NCI-H1436 treated with DMSO at 0.1 percent for 48 hours (cell line): ENCODE data around the gene CAMKMT.
"Not testable (repeated sequence)": the region's sequence is repeated elsewhere in the genome, so short reads cannot be mapped to it uniquely, and the experiment has no call there.

Experiments used
- DNase-seq: peaks from one replicate; lab custom pipeline; 2025; lab: John Stamatoyannopoulos, UW

Gene CAMKMT

DNA sequence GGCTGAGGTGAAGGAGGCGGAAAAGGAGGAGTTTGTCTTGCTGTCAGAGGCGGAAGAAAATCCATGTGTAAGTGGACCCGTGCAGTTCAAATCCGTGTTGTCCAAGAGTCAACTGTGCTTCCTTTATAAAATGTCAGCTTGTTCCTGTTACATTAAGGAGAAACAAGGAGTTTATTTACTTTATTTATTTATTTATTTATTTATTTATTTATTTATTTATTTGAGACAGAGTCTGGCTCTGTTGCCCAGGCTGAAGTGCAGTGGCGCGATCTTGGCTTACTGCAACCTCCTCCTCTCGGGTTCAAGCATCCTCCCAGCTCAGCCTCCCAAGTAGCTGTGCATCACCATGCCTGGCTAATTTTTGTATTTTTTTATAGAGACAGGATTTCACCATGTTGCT is 143.9 kb downstream of the CAMKMT start:
- not testable (repeated sequence) for DNase-seq

DNA sequence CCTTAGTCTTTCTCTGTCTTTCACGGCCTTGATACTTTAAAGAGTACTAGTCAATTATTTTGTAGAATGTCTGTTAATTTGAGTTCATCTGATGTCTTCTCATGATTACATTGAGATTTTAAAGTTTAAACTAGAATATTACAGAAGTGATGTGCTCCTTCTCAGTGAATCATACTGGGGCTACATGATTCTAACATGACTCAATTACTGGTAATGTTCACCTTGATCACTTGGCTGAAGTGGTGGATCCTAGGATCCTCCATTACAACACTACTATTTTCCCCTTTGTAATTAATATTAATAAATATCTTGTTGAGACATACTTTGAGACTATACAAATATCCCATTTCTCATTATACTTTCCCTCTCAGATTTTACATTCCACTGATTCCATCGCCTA is 148.5 kb downstream of the CAMKMT start:
- no peak for DNase-seq

DNA sequence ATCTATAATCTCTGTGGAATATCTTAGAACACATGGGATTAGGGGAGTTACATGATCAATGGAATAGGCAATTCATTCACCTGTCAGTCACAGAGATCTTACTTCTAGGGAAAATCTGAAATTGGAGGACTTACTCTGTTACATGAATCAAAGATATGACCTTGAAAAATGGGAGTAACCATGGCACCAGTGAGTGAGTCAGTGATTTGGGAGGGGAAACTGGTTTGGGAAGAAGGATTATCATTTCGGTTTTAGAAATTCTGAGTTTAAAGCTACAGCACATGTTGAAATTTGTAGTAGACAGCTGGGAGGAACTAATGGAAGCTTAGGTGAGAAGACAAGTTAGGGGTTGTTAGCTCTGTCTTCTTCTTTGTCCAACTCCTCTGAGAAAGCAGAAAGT is 153.7 kb downstream of the CAMKMT start:
- DNase-seq = no peak

DNA sequence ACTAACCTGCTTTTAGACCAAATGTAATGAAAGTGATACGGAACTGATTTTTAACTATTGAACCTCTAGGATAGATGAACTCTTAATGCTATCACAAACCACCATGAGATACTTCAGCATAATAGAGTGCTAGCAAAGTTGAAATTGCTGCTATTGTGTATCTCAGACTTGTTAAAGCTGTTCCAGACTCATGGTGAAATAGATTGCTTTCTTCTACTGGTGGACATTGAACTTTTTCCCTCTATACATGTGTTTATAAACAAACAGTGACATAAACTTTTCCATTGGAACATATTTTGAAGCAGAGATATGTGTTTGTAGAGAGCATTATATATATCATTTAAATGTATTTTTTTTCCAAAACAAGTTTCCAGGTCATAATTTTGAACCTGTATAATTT is 157.3 kb downstream of the CAMKMT start:
- DNase-seq = no peak

DNA sequence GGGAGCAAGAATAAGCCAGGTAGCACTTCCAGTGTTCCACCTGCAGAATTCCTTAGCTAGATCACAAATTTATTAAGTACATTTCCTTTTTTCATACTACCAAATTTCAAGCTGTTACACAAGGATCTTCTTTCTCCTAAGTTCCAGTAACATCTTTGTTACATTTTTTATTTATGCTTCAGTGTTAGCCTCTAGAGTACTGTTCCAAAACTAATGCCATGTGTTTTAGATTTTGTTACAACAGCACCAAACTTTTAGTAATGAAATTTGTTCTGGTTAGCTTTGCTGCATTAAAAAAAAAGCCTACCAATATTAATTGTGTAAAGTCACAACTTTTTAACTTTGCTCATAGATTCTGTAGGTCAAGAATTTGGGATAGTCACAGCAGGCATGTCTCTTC is 161.1 kb downstream of the CAMKMT start:
- no peak for DNase-seq

DNA sequence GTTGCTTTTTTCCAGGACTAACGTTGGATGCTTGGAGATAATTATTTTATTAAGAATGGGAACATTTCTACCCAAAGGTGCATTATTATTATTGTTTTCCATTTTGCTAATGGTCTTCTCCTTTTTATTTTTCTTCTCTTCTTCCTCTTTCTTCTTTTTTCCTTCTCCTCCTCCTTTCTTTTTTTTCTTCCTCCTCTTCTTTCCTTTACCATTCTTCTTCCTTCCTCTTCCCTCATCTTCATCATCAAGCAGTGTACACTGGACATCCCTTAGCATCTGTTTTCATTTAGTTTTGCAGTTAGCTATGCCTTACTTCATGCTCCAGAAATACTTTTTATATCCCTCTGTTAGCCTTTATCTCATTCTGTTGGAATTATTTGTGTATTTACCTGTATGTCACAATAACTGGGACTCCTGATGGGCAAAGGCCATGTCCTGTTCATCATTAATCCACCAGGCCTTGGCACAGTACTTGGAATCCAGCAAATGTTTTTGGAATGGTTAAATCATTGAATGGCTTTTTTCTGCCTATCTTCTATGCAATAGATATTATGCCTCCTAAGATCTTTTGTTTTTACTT is 162.7 kb downstream of the CAMKMT start:
- DNase-seq = no peak

DNA sequence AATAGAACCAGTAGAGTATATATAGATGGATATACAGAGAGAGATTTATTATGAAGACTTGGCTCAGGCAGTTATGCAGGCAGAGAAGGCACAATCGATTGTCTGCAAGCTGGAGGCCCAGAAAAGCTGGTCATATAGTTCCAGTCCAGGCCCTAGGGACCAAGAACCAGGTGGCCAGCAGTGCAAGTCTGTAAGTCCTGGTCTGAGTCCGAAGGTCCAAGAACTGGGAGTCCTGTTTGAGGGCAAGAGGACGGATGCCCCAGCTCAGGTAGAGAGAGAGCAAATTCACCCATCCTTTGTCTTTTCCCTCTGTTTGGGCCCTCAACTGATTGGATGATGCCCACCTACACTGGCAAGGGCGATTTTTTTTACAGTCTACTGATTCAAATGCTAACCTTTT is 164.6 kb downstream of the CAMKMT start:
- DNase-seq = no peak

DNA sequence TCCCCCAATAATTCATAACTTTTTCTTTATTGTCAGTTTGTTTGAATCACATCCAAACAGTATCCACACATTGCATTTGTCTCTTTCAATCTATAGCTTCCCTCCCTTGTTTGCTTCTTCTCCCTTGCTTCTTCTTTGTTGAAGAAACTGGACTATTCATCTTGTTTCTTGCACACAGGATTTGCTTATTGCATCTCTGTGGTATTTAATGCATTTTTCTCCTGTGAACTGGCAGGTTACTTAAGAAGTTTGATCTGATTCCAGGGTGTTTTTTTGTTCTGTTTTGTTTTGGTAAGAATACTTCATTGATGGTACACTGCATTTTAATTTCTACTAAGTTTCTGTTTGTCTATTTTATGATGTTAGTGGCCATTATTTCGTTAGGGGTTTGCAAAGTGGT is 166.8 kb downstream of the CAMKMT start:
- no peak for DNase-seq

DNA sequence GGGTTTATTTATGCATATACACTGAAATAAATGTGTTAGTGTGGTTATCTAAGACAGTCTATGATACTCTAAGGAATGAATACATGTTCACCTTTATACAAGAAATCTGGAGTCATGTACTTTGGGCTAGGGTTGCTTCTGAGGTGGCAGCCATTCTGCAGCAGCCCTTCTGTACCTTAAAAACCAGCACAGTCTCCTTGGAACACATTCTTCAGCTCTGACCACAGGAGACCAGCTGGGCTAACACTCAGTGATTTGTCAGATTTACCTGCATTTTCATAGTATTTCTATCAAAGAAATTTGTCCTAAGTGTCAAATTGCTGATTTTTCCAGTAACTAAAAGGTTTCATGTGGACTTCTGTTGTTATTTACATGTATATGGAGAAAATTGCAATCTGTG is 167.7 kb downstream of the CAMKMT start:
- no peak for DNase-seq

DNA sequence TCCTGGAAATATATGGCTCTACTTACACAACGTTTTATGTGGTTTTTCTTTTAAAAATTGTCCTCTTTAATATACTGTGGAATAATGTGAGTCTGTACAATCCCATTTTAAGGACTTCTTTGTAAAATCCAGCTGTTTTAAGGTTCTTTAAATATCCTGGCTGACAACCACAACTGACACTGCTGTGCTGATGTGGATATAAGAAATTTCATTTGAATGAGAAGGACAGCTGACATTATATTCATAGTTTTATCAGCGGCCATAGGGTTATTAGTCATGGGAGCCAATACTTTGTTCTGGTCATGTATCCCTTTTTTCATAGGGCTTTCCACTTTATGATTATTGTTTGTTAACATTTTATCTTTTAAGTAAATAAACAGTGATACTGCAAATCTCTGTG is 169.5 kb downstream of the CAMKMT start:
- DNase-seq = no peak

DNA sequence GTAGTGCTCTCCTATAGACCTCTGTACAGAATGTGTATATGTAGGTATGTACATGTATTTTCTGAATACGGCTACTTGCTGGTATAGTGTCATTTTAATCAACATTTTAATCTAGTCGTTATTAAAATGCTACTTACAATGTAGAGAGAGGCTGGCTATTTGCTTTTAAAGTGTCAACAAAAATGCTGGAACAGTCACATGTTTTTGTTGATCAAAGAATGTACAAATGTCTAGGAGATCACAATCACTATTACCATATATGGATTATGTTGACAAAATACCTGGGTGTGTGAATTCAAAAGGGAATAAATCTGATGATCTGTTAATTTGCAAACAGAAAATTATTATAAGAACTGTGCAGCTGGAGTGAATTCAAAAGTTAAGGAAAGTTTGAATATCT is 170.3 kb downstream of the CAMKMT start:
- no peak for DNase-seq

DNA sequence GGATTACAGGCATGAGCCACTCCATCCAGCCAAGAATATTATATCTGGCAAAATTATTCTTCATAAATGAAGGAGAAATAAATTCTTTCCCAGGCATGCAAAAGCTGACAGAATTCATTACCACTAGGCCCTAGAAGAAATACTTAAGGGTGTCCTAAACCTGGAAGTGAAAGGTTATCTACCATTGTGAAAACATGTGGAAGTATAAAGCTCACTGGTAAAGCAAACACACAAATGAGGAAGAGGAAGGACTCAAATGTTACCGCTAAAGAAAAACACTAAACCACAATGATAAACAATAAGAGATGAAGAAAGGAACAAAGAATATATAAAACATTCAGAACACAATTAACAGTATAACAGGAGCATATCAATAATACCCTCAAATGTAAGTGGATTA is 171.8 kb downstream of the CAMKMT start:
- DNase-seq = no peak

DNA sequence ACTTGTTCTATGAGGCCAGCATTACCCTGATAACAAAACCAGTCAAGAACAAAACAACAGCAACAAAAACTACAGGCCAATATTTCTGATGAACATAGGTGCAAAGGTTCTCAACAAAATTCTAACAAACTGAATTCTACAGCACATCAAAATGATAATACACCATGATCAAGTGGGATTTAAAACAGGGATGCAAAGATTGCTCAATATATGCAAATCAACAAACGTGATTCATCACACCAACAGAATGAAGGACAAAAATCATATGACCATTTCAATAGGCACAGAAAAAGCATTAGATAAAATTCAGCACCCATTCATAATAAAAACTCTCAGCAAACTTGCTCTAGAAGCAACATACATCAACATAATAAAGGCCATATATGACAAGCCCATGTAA is 173.6 kb downstream of the CAMKMT start:
- no peak for DNase-seq

DNA sequence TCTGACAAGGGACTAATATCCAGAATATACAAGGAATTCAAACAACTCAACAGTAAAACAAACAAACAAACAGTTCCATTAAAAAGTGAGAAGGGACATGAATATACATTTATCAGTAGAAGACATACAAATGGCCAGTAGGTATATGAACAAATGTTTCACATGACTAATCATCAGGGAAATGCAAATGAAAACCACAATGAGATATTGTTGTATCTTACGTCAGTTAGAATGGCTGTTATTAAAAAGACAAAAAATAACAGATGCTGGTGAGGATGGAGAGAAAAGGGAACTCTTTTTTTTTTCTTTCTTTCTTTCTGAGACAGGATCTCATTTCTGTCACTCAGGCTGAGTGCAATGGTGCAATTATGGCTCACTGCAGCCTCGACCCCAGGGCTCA is 175.5 kb downstream of the CAMKMT start:
- no peak for DNase-seq

DNA sequence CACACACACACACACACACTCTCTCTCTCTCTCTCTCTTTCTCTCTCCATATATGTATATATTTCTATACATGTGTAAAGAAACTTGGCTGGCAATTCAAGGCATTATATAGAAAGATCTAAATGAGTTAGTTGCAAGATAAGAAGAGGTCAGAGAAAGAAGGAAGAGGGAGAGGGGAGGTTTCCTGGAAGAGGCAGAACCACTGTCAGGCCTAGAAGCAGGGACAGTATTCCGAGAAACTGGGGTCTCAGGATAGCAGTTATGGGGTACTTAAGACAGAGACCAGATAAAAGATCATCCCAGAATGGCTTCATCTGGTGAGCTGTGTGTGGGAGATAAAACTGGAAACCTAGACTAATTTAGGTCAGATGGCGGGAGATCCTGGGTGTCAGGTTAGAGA is 180.8 kb downstream of the CAMKMT start:
- DNase-seq = no peak

DNA sequence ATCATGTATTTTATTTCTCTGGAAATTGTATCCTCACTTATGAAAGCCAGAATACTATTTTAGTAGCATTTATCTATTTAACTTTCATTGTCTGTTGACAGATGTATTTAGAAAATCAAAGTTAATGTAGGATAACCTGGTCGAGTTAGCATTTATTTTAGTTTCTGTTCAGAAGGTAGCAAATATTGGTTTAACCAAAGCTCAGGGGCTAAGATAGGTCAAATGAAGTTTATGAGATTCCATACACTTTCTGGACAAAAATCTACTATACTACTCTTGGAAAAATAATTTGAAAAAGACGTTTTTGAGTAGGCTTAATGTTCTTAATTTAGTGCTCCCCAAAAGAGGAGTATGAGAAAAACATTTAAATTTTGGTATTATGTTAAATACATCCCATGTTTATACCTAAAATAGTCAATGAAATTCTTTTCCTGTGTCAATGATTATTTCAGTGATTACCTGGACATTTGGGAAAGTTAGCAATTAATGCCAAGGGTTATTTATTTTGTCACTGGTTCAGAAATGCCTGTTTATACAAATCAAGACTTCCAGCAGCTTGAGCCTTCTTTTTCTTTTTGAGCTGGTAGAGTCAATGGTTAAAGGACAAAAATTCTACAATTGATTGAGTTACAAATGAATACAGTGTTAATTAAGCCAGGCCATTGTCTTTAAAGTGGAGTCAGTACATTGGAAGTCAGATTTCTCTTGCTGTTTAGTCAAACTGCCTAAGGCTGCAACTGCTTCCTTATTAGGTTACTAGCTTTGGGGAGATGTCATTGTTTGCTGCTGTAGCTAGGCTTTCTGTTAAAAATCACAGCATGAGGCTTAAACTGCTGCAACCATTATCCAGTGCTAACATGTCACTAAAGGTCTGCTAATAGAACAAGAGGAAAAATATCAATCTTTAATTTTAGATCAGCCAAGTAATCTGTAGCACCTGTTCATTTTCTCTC is 182.3 kb downstream of the CAMKMT start:
- DNase-seq = peak; percentile 55

DNA sequence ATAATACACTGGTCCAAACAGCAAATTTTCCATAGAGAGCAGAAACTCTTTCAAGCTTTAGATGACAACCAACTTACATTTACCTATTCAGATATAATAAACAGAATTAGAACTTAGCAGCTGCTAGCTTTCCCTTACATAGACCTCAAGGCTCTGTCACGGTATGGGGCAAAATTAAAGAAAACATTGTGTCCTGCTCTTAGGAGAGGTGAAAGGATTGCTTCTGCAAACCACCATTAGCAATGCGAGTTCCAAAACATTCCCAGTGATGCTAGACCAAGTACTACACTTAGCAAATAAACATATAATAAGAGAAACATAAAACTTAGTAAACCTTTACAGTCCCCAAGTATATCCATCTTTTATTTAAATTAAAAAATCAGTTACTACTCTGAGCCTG is 183.3 kb downstream of the CAMKMT start:
- no peak for DNase-seq

DNA sequence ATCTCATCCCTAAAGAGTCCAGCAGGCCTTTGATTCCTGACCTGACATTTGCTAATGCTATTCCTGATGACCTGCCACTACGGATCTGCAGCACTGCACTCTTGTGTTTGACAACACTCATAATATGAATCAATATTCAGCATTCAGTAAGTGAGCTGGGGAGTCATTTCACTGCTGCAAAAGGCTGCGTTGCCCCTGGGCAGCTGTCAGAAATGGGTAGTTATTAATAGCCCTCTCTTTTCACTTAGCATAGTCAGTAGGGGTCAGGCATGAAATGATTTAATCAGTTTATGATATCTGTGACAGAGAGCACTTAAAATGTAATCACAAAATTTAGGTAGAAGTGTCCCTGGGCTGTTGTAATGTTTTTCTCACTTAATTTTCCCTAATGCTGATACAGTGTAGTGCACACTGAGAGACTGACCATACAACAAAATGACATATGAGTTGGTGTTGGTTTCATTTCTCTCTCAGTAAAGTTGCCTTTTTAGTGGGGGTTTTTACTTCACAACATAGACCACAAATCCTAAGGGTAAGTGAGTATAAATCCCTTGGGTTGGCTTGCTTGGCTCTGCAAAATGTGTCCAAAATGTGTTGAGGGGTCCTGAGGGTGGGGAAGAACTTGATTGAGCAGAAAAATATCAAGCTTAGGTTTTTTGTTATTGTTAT is 184.8 kb downstream of the CAMKMT start:
- DNase-seq = no peak

DNA sequence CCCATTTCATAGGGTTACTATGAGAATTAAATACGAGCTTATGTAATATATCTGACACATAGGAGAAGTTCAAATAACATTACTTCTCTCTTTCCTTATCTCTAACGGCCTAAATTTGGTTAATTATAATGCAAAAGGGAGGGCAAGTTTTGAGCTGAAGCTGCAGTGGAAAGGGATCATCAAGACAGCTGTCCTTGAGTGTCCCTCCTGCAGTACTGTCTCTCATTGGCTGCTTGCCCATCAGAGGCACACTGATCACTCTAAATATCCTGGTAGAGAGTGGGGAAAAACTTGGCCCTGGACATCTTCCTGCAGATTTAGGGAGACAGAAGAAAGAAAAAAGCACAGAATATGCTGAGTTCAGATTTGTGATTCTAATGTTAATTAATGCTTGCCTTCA is 186.0 kb downstream of the CAMKMT start:
- no peak for DNase-seq

DNA sequence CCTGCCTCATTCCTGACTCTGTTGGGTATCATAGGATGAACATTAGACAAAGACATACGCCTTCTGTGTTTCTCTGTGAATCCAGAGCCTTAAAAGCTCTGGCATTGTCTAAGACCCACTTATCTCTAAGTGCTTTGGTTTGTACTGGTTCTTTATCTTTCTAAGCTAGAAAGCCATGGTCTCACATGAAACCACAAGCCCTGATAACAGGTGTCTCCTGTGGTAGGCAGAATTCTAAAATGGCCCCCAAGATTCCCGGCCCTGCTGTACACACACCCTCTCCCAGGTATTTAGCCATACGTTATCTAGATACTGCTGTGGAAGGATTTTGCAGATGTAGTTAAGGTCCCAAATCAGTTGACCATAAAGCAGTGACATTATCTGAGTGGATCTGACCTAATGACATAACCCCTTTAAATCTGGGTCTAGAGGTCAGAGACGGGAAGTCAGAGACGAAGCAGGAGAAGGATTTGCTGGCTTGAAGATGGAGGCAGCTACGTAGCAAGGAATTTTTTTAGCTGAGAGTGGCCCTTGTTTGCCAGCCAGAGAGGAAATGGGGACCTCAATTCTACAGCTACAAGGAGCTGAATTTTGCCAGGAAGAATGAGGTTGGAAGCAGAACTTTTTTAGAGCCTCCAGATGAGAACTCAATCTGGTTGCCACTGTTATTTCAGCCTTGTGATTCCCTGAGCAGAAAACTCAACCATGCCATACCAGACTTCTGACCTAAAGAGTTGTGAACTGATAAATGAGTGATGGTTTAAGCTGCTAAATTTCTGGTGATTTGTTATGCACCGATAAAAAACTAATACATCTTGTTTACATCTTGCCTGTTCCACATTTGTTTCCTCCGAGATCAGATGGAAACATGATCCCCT is 186.7 kb downstream of the CAMKMT start:
- DNase-seq = no peak

DNA sequence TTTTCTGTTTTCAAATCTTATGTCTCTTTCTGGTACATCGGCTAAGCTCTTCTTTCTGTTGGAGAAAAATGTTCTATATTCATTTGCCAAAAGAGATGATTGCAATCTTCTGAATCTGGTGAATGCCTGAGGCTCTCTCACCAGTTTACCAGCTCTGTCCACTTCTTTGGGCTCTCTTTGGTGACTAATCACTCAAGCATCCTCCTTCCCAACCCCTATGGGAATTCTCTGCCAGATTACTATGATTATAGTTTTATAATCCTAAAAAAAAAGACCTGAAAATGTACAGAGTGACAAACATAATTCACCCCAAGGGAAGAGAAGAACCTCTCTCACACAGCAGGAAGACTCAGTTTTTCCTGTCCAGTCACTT is 187.3 kb downstream of the CAMKMT start:
- no peak for DNase-seq

DNA sequence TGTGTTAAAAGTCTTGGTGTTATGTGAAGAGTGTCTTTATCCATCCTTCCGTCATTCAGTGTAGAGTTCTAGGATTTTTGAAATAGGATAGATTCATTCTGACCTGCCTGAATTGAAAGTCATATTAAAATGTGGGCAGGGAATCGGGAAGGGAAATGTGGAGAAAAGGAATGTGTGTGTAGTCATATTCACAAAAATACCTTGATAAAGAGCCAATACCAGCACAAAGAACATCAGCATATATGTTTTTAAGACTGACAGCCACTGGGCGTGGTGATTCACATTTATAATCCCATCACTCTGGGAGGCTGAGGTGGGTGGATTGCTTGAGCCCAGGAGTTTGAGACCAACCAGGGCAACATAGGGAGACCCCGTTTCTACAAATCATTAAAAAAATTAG is 188.1 kb downstream of the CAMKMT start:
- no peak for DNase-seq
